22Rv1 (cell line): ENCODE data around the gene VWF.

ENCODE experiments used
- H3K27ac ChIP-seq: fragments of 450-650 bp; 2 replicates; pipeline ENCODE4 v1.5.1; 2017
- CTCF ChIP-seq: fragments of 450-650 bp; IDR thresholded peaks from 2 replicates; pipeline ENCODE4 v1.5.1; 2017; ENCODE audit warnings: mild to moderate bottlenecking
- ZFX ChIP-seq: fragments of 450-650 bp; IDR thresholded peaks from 2 replicates; pipeline ENCODE4 v1.6.1; 2017; ENCODE audit warnings: antibody characterized with exemption, borderline replicate concordance

The VWF gene

GRCh38 chr12:5976711-5977110 is 147.8 kb downstream of the VWF start:
- TF ChIP-seq CTCF (no peak), ZFX (no peak)
- H3K27ac ChIP-seq: no peak overlapping the region

GRCh38 chr12:5976196-5976595 is 148.3 kb downstream of the VWF start:
- TF ChIP-seq ZFX: no peak
- no peak for TF ChIP-seq CTCF
- H3K27ac ChIP-seq: no peak overlapping the region

- TF ChIP-seq ZFX (no peak), CTCF (no peak)
- no peak overlapping the region for H3K27ac ChIP-seq
Measured at GRCh38 chr12:5973461-5974115, 150.9 kb downstream of the VWF start.

GRCh38 chr12:5972387-5972786 is 152.1 kb downstream of the VWF start:
- no peak overlapping the region for H3K27ac ChIP-seq
- TF ChIP-seq CTCF: no peak
- no peak for TF ChIP-seq ZFX

GRCh38 chr12:5971194-5971850 is 153.1 kb downstream of the VWF start:
- no peak for TF ChIP-seq CTCF
- TF ChIP-seq ZFX: no peak
- no peak overlapping the region for H3K27ac ChIP-seq

GRCh38 chr12:5969974-5970690 is 154.3 kb downstream of the VWF start:
- TF ChIP-seq CTCF (no peak), ZFX (no peak)
- no peak overlapping the region for H3K27ac ChIP-seq
